DOHH2 (cell line): ENCODE data around the gene RDH11.

Experiments used
- H3F3A ChIP-seq: fragments of 200-600 bp; sonication (generic), shearing (Covaris generic); 2 replicates; pipeline ENCODE4 v1.6.0; 2016; ENCODE audit warnings: antibody characterized with exemption, mild to moderate bottlenecking; ENCODE audit not compliant: control insufficient read depth, insufficient read depth
- H3K27ac ChIP-seq: fragments of 200-600 bp; sonication (generic); 2 replicates; pipeline ENCODE4 v1.5.1; 2014; ENCODE audit warnings: low read depth, mild to moderate bottlenecking, low read length, moderate library complexity
- H3K27me3 ChIP-seq: fragments of 200-600 bp; sonication (generic); 2 replicates; pipeline ENCODE4 v1.6.1; 2014; ENCODE audit warnings: mild to moderate bottlenecking, low read length, mixed read lengths; ENCODE audit not compliant: control insufficient read depth
- H3K36me3 ChIP-seq: fragments of 200-600 bp; sonication (generic); 2 replicates; pipeline ENCODE4 v1.6.1; 2014; ENCODE audit warnings: mild to moderate bottlenecking, low read length, moderate library complexity, mixed read lengths; ENCODE audit not compliant: control insufficient read depth
- H3K4me1 ChIP-seq: fragments of 200-600 bp; sonication (generic); 2 replicates; pipeline ENCODE4 v1.6.1; 2014; ENCODE audit warnings: mild to moderate bottlenecking, low read length, mixed read lengths; ENCODE audit not compliant: control insufficient read depth
- H3K4me2 ChIP-seq: fragments of 200-600 bp; sonication (generic); 2 replicates; pipeline ENCODE4 v1.6.0; 2014; ENCODE audit warnings: mild to moderate bottlenecking, low read length, moderate library complexity
- H3K4me3 ChIP-seq: fragments of 200-600 bp; sonication (generic); 2 replicates; pipeline ENCODE4 v1.5.1; 2014; ENCODE audit warnings: mild to moderate bottlenecking, low read length, mixed read lengths
- H3K79me2 ChIP-seq: fragments of 200-600 bp; sonication (generic); 2 replicates; pipeline ENCODE4 v1.6.1; 2014; ENCODE audit warnings: mild to moderate bottlenecking, low read length, mixed read lengths; ENCODE audit not compliant: control insufficient read depth
- H3K9me2 ChIP-seq: fragments of 200-600 bp; sonication (generic); replicated peaks from 2 replicates; pipeline ENCODE4 v1.6.1; 2014; ENCODE audit warnings: mild to moderate bottlenecking, low read length, mixed read lengths; ENCODE audit not compliant: control insufficient read depth
- H3K9me3 ChIP-seq: fragments of 200-600 bp; sonication (generic); 2 replicates; pipeline ENCODE4 v1.6.1; 2014; ENCODE audit warnings: antibody characterized with exemption, low read length, mixed read lengths; ENCODE audit not compliant: control insufficient read depth, insufficient read depth
- H4K20me1 ChIP-seq: fragments of 200-600 bp; sonication (generic); 2 replicates; pipeline ENCODE4 v1.6.0; 2014; ENCODE audit warnings: low read depth, mild to moderate bottlenecking, antibody characterized with exemption, low read length, moderate library complexity; ENCODE audit not compliant: control insufficient read depth, insufficient read depth
- EZH2phosphoT487 ChIP-seq: fragments of 200-600 bp; sonication (generic); IDR thresholded peaks from 2 replicates; pipeline ENCODE4 v1.6.1; 2017; ENCODE audit warnings: borderline replicate concordance, mild to moderate bottlenecking, antibody characterized with exemption, low read length, moderate library complexity, mixed read lengths
- TF ChIP-seq, protein P1 (sequence below): fragments of 200-600 bp; sonication (generic); IDR thresholded peaks from one replicate; pipeline ENCODE4 v1.5.1; 2014; ENCODE audit warnings: antibody characterized with exemption, mild to moderate bottlenecking, low read depth, low read length; ENCODE audit not compliant: poor library complexity, severe bottlenecking

RDH11 gene, protein sequence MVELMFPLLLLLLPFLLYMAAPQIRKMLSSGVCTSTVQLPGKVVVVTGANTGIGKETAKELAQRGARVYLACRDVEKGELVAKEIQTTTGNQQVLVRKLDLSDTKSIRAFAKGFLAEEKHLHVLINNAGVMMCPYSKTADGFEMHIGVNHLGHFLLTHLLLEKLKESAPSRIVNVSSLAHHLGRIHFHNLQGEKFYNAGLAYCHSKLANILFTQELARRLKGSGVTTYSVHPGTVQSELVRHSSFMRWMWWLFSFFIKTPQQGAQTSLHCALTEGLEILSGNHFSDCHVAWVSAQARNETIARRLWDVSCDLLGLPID

GRCh38 chr14:67695394-67695949 lies at the start of gene RDH11:
Gene RDH11 (minus strand): TSS chr14:67695764. CDS start chr14:67695703, 61 bp downstream.
- Histone ChIP-seq H3K27ac (peak within 1 kb of the TSS; percentile 68), H3K36me3 (peaks cover 39% of the 10 kb centered on the region), H3K27me3 (no peaks in the 10 kb centered on the region), H3K4me2 (peak within 1 kb of the TSS; percentile 87), H3K9me2 (no peaks in the 10 kb centered on the region), H3K79me2 (peaks cover 38% of the 10 kb centered on the region), H3F3A (no peaks in the 10 kb centered on the region), H3K4me1 (peaks cover 6% of the 10 kb centered on the region), H3K4me3 (peak within 1 kb of the TSS; percentile 95), H3K9me3 (no peaks in the 10 kb centered on the region), H4K20me1 (peaks cover 7% of the 10 kb centered on the region; the same call in 1 of the 2 replicates)
- TF ChIP-seq, protein P1, sequence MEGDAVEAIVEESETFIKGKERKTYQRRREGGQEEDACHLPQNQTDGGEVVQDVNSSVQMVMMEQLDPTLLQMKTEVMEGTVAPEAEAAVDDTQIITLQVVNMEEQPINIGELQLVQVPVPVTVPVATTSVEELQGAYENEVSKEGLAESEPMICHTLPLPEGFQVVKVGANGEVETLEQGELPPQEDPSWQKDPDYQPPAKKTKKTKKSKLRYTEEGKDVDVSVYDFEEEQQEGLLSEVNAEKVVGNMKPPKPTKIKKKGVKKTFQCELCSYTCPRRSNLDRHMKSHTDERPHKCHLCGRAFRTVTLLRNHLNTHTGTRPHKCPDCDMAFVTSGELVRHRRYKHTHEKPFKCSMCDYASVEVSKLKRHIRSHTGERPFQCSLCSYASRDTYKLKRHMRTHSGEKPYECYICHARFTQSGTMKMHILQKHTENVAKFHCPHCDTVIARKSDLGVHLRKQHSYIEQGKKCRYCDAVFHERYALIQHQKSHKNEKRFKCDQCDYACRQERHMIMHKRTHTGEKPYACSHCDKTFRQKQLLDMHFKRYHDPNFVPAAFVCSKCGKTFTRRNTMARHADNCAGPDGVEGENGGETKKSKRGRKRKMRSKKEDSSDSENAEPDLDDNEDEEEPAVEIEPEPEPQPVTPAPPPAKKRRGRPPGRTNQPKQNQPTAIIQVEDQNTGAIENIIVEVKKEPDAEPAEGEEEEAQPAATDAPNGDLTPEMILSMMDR = no peak

GRCh38 chr14:67744046-67744445 lies 48.5 kb upstream of the RDH11 start:
- H3F3A ChIP-seq = no peaks in the 10 kb centered on the region
- H3K27ac ChIP-seq = no peak overlapping the region
- H3K9me2 ChIP-seq = no peaks in the 10 kb centered on the region
- no peak overlapping the region for H3K4me2 ChIP-seq
- no peak overlapping the region for H3K4me3 ChIP-seq
- H4K20me1 ChIP-seq = no peaks in the 10 kb centered on the region
- peaks cover 6% of the 10 kb centered on the region; the same call in 1 of the 2 replicates for H3K36me3 ChIP-seq
- no peaks in the 10 kb centered on the region; the same call in 1 of the 2 replicates for H3K27me3 ChIP-seq
- TF ChIP-seq, protein P1 = no peak
- no peak for TF ChIP-seq EZH2phosphoT487
- no peaks in the 10 kb centered on the region for H3K79me2 ChIP-seq
- no peaks in the 10 kb centered on the region for H3K4me1 ChIP-seq
- H3K9me3 ChIP-seq = no peaks in the 10 kb centered on the region

- Histone ChIP-seq H3K9me3 (no peaks in the 10 kb centered on the region), H3K4me1 (no peaks in the 10 kb centered on the region), H3K4me2 (no peak overlapping the region), H3K79me2 (no peaks in the 10 kb centered on the region), H4K20me1 (no peaks in the 10 kb centered on the region), H3K36me3 (no peaks in the 10 kb centered on the region), H3K9me2 (no peaks in the 10 kb centered on the region), H3K27ac (no peak overlapping the region), H3K27me3 (no peaks in the 10 kb centered on the region; the same call in 1 of the 2 replicates), H3K4me3 (no peak overlapping the region), H3F3A (no peaks in the 10 kb centered on the region)
- TF ChIP-seq, protein P1 = no peak
- no peak for TF ChIP-seq EZH2phosphoT487
These were observed 43.4 kb upstream of the RDH11 start for GRCh38 chr14:67738740-67739504.
